Measurements from ENCODE around the gene SLC16A4. TPM values are rescaled to one million over a fixed set of nuclear protein-coding genes. Genes with fewer than 3 reads are reported as not detected.

The SLC16A4 gene
- polyA plus RNA-seq, 1 of the 3 experiments (the other 2 are of a cell fraction) = 3.0 TPM

DNA sequence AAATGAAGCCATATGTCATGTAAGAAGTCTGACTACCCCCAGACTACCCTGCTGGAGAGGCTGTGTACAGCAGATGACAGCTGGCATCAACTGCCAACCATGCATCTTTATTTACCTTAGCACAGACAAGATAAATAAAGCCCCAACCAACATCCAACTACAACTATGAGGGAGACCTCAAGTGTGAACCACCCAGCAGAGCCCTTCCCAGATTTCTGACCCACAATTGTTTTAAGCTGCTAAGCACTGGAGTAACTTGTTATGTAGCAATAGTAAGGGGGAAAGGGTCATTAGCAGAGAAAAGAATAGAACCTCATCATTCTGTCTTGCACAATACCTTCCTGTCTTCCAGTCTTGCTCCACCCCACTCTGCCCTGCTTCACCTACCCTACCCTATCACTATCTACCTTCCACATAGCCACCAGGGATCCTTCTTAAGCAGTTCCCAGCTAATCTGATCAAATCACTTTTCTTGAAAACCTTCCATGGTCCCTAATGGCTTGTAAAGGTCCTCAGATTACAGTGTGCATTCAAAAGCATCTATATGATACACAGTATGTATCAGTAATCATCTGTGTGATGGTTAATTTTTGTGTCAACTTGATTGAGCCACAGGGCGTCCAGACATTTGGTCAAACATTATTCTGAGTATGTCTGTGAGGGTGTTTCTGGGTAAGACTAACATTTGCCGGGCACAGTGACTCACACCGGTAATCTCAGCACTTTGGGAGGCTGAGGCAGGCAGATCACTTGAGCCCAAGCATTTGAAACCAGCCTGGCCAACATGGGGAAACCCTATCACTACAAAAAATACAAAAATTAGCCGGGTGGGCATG, 71.3 kb downstream of the SLC16A4 start:
- no peaks in the 10 kb centered on the region for H3F3A ChIP-seq (replicated peaks; ENCODE audit: insufficient read depth)
- no peak overlapping the region for H3K27ac ChIP-seq (ENCODE audit: low read depth in 2 of 2, low read length in 1 of 2)
- TF ChIP-seq, protein P1, sequence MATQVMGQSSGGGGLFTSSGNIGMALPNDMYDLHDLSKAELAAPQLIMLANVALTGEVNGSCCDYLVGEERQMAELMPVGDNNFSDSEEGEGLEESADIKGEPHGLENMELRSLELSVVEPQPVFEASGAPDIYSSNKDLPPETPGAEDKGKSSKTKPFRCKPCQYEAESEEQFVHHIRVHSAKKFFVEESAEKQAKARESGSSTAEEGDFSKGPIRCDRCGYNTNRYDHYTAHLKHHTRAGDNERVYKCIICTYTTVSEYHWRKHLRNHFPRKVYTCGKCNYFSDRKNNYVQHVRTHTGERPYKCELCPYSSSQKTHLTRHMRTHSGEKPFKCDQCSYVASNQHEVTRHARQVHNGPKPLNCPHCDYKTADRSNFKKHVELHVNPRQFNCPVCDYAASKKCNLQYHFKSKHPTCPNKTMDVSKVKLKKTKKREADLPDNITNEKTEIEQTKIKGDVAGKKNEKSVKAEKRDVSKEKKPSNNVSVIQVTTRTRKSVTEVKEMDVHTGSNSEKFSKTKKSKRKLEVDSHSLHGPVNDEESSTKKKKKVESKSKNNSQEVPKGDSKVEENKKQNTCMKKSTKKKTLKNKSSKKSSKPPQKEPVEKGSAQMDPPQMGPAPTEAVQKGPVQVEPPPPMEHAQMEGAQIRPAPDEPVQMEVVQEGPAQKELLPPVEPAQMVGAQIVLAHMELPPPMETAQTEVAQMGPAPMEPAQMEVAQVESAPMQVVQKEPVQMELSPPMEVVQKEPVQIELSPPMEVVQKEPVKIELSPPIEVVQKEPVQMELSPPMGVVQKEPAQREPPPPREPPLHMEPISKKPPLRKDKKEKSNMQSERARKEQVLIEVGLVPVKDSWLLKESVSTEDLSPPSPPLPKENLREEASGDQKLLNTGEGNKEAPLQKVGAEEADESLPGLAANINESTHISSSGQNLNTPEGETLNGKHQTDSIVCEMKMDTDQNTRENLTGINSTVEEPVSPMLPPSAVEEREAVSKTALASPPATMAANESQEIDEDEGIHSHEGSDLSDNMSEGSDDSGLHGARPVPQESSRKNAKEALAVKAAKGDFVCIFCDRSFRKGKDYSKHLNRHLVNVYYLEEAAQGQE (IDR thresholded peaks at IDR 0.05; ENCODE audit: low read depth, low read length) = no peak
- TF ChIP-seq, protein P2, sequence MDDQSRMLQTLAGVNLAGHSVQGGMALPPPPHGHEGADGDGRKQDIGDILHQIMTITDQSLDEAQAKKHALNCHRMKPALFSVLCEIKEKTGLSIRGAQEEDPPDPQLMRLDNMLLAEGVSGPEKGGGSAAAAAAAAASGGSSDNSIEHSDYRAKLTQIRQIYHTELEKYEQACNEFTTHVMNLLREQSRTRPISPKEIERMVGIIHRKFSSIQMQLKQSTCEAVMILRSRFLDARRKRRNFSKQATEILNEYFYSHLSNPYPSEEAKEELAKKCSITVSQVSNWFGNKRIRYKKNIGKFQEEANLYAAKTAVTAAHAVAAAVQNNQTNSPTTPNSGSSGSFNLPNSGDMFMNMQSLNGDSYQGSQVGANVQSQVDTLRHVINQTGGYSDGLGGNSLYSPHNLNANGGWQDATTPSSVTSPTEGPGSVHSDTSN (IDR thresholded peaks at IDR 0.05) = no peak
- no peak for TF ChIP-seq USF1 (IDR thresholded peaks at IDR 0.05; ENCODE audit: borderline replicate concordance, low read depth)
- no peak for TF ChIP-seq TEAD4 (IDR thresholded peaks at IDR 0.05; ENCODE audit: borderline replicate concordance, insufficient read depth)
- TF ChIP-seq ELF1 (IDR thresholded peaks at IDR 0.05) = no peak
- no peak for TF ChIP-seq MXI1 (IDR thresholded peaks at IDR 0.05; ENCODE audit: low read depth, low read length)
- TF ChIP-seq FOXJ3 (CRISPR knock-in tag; IDR thresholded peaks at IDR 0.05) = no peak
- no peak for TF ChIP-seq TCF12 (IDR thresholded peaks at IDR 0.05)
- no peak for TF ChIP-seq MEF2A (IDR thresholded peaks at IDR 0.05; ENCODE audit: borderline replicate concordance, low read depth)
- TF ChIP-seq GATA2 (CRISPR knock-in tag; IDR thresholded peaks at IDR 0.05) = no peak
- no peak for TF ChIP-seq YY1 (IDR thresholded peaks at IDR 0.05; ENCODE audit: low read depth)
- TF ChIP-seq GABPA (IDR thresholded peaks at IDR 0.05; ENCODE audit: low read depth) = no peak
- no peak for DNase-seq
- no peaks in the 10 kb centered on the region for H3K9me3 ChIP-seq
- ChIA-PET CTCF (interaction anchor here (1.1 to 32.6 kb wide), 6 partner anchors 9 to 176 kb away, joined by 4 to 1300 read pairs (median 18); partner anchors contain the start of genes KCNC4 and RBM15), POLR2A (no interaction called here)
- H3K27me3 ChIP-seq (ENCODE audit: insufficient read depth) = no peaks in the 10 kb centered on the region
- 47% methylated on average over 4 of the region's 4 CpGs for whole genome bisulfite sequencing (ENCODE audit: low lambda C conversion rate)
- H3K4me3 ChIP-seq (ENCODE audit: low read depth in 2 of 2, low read length in 1 of 2) = no peak overlapping the region
- H3K9ac ChIP-seq = no peak overlapping the region
- no peaks in the 10 kb centered on the region for H3K9me2 ChIP-seq
- no peaks in the 10 kb centered on the region for H3K36me3 ChIP-seq (replicated peaks in 1 of 2; ENCODE audit: control insufficient read depth in 1 of 2, insufficient read depth in 2 of 2, low read length in 1 of 2)
- no peaks in the 10 kb centered on the region for H4K20me1 ChIP-seq (ENCODE audit: insufficient read depth)
- H3K4me1 ChIP-seq (ENCODE audit: control insufficient read depth in 1 of 2, insufficient read depth in 2 of 2, low read depth in 1 of 2, low read length in 1 of 2) = no peaks in the 10 kb centered on the region; a peak in 1 of 4 replicates
- H3K4me2 ChIP-seq = no peak overlapping the region
- no peak overlapping the region for H2AFZ ChIP-seq (ENCODE audit: low read depth)
- H3K79me2 ChIP-seq (ENCODE audit: insufficient read depth) = no peaks in the 10 kb centered on the region

All from SK-N-SH (cell line).